ENCODE data around the gene MRPL14.

GRCh38 chr6:44077214-44077946 is 49.9 kb downstream of the MRPL14 start:
- TF ChIP-seq, protein P1, sequence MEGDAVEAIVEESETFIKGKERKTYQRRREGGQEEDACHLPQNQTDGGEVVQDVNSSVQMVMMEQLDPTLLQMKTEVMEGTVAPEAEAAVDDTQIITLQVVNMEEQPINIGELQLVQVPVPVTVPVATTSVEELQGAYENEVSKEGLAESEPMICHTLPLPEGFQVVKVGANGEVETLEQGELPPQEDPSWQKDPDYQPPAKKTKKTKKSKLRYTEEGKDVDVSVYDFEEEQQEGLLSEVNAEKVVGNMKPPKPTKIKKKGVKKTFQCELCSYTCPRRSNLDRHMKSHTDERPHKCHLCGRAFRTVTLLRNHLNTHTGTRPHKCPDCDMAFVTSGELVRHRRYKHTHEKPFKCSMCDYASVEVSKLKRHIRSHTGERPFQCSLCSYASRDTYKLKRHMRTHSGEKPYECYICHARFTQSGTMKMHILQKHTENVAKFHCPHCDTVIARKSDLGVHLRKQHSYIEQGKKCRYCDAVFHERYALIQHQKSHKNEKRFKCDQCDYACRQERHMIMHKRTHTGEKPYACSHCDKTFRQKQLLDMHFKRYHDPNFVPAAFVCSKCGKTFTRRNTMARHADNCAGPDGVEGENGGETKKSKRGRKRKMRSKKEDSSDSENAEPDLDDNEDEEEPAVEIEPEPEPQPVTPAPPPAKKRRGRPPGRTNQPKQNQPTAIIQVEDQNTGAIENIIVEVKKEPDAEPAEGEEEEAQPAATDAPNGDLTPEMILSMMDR (conservative IDR thresholded peaks at IDR 0.05; ENCODE audit: low read depth in 2 of 2), result no peak
- TF ChIP-seq ZNF331 (CRISPR knock-in tag; IDR thresholded peaks at IDR 0.05; ENCODE audit: low read depth) (no peak), ZNF114 (CRISPR knock-in tag; IDR thresholded peaks at IDR 0.05) (no peak), POLR2AphosphoS5 (IDR thresholded peaks at IDR 0.05; ENCODE audit: low read depth) (no peak), EZH2 (IDR thresholded peaks at IDR 0.05; ENCODE audit: low read depth, unreplicated experiment) (no peak), EZH2phosphoT487 (IDR thresholded peaks at IDR 0.05; ENCODE audit: unreplicated experiment) (no peak), REST (IDR thresholded peaks at IDR 0.05; ENCODE audit: unreplicated experiment) (no peak)

Measured in GM23338 (cell line).